HepG2 (cell line): ENCODE results near the gene SLC1A2. TPM values are rescaled to one million over a fixed set of nuclear protein-coding genes. Genes with fewer than 3 reads are reported as not detected.
A peak's percentile ranks its signal among the peaks of the same experiment; 100 is the strongest.

Experiments used
- KLF6 ChIP-seq: IDR thresholded peaks from 2 replicates; pipeline ENCODE4 v1.8.0; 2016; ENCODE audit warnings: missing biosample characterization, missing genetic modification reagents
- NR2C2 ChIP-seq: sonication (generic); formaldehyde crosslinking; IDR thresholded peaks from 2 replicates; pipeline ENCODE4 v1.4.0; 2020; ENCODE audit warnings: missing genetic modification reagents, mild to moderate bottlenecking, moderate library complexity, borderline replicate concordance
- PRDM10 ChIP-seq: sonication (generic); formaldehyde crosslinking; IDR thresholded peaks from 2 replicates; pipeline ENCODE4 v1.4.0; 2020; ENCODE audit warnings: low read depth, missing genetic modification reagents
- RAD21 ChIP-seq: fragments of 450-650 bp; formaldehyde crosslinking; IDR thresholded peaks from 2 replicates; pipeline ENCODE4 v1.5.0; 2020; ENCODE audit warnings: mild to moderate bottlenecking
- RFX3 ChIP-seq: IDR thresholded peaks from 2 replicates; pipeline ENCODE4 v1.6.1; 2016; ENCODE audit warnings: missing biosample characterization, missing genetic modification reagents
- TMF1 ChIP-seq: sonication (generic); formaldehyde crosslinking; IDR thresholded peaks from 2 replicates; pipeline ENCODE4 v1.8.1; 2022; ENCODE audit warnings: low read depth, missing genetic modification reagents
- ZEB1 ChIP-seq: IDR thresholded peaks from 2 replicates; pipeline ENCODE4 v1.6.1; 2012; ENCODE audit warnings: mild to moderate bottlenecking, low read depth, inconsistent platforms; ENCODE audit not compliant: insufficient replicate concordance
- ZFP41 ChIP-seq: sonication (generic); formaldehyde crosslinking; IDR thresholded peaks from 2 replicates; pipeline ENCODE4 v1.4.0; 2020; ENCODE audit warnings: mild to moderate bottlenecking, missing genetic modification reagents, borderline replicate concordance
- ZNF292 ChIP-seq: sonication (generic); formaldehyde crosslinking; IDR thresholded peaks from 2 replicates; pipeline ENCODE4 v1.8.1; 2022; ENCODE audit warnings: mild to moderate bottlenecking, low read depth, missing genetic modification reagents, borderline replicate concordance
- ZNF367 ChIP-seq: sonication (generic); formaldehyde crosslinking; IDR thresholded peaks from 2 replicates; pipeline ENCODE4 v1.4.0; 2020; ENCODE audit warnings: missing genetic modification reagents, borderline replicate concordance
- ZNF552 ChIP-seq: sonication (generic); formaldehyde crosslinking; IDR thresholded peaks from 2 replicates; pipeline ENCODE4 v1.9.0; 2022; ENCODE audit warnings: missing genetic modification reagents, mild to moderate bottlenecking, borderline replicate concordance
- ZNF878 ChIP-seq: sonication (generic); formaldehyde crosslinking; IDR thresholded peaks from 2 replicates; pipeline ENCODE4 v1.8.1; 2023; ENCODE audit warnings: mild to moderate bottlenecking, missing genetic modification reagents, moderate library complexity
- polyA plus RNA-seq, 8 experiments: library from polyadenylated mRNA; depleted of rRNA in 3 of 8; stranded (reverse) in 7 of 8; unstranded in 1 of 8; fragments of >200 nt; fragmentation: Illumina TruSeq in 4 of 8; extraction: Trizol in 4 of 8; gene quantifications; 2 replicates each; pipeline versions ENCODE4 v1.2.1 to v1.2.3, GENCODE V29; 2011 to 2016; ENCODE audit warnings: low read depth in 4 of 8, missing spikeins in 1 of 8, mixed read lengths in 1 of 8; ENCODE audit not compliant: insufficient read depth in 1 of 8
- total RNA-seq, 5 experiments: library from RNA; depleted of rRNA; stranded (reverse); fragments of >200 nt; fragmentation: Illumina TruSeq; extraction: Trizol; gene quantifications; 2 replicates each; pipeline ENCODE4 v1.2.3, GENCODE V29; 2016; ENCODE audit warnings: low read depth in 1 of 5
- TF ChIP-seq, protein P1 (sequence below): IDR thresholded peaks from 2 replicates; pipeline ENCODE4 v1.6.1; 2016; ENCODE audit warnings: missing genetic modification reagents, missing compliant biosample characterization
- TF ChIP-seq, protein P2 (sequence below): IDR thresholded peaks from 2 replicates; pipeline ENCODE4 v1.6.1; 2016; ENCODE audit warnings: mild to moderate bottlenecking, missing biosample characterization, missing genetic modification reagents

Gene SLC1A2
- total and polyA plus RNA-seq, 2 of the 13 experiments (the other 11 are each of a cell fraction or from before 2014, with no cell fraction given): 23.2 to 43.2 TPM

DNA sequence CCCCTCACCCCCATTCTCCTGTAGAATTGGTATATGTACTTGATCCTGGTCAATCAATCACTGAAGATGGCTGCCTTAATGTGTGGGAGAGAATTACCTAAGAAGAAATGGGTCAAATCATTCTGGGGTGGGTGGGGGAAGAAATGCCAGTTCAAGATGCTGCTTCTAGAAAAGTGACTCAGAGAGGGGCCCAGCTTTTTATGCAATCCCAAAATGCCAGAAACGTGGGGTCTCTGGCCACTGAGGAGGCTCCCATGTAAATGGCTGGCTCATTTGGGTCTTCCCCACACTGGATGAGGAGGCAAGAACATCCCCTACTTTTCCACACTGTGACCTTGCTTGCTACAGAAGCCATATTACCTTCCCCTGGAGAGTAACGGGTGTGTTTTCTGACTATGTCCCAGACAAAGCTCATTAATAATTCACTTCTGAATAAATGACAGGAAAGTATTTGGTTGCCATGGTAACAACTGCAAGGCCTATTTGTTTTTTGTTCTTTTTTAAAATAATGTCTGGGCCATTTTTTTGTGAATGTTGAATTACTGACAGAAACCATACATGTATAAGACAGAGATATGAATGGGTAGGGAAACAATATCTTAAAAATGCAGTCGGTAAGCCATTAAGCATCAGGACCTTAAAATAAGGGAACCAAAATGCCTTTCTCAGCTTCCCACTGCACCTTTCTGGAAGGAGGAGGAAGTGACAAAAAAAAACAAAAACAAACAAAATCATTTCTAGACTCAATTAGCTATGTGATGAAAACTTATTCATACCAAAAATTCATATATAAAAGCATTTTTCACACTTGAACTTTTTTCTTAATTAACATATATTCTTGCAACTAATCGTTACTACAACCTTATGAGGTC, 32.0 kb downstream of the SLC1A2 start (continued):
- TF ChIP-seq PRDM10 (no peak), ZFP41 (CRISPR knock-in tag) (no peak), RAD21 (CRISPR knock-in tag) (peak; percentile 56; the same call in 1 of the 2 replicates), NR2C2 (CRISPR knock-in tag) (no peak), KLF6 (no peak), ZNF878 (CRISPR knock-in tag) (no peak), TMF1 (CRISPR knock-in tag) (no peak), ZEB1 (no peak), ZNF367 (no peak), ZNF552 (CRISPR knock-in tag) (no peak), ZNF292 (CRISPR knock-in tag) (no peak), RFX3 (CRISPR knock-in tag) (peak; percentile 61)
- TF ChIP-seq, protein P1, sequence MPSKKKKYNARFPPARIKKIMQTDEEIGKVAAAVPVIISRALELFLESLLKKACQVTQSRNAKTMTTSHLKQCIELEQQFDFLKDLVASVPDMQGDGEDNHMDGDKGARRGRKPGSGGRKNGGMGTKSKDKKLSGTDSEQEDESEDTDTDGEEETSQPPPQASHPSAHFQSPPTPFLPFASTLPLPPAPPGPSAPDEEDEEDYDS (CRISPR knock-in tag): no peak
- TF ChIP-seq, protein P2, sequence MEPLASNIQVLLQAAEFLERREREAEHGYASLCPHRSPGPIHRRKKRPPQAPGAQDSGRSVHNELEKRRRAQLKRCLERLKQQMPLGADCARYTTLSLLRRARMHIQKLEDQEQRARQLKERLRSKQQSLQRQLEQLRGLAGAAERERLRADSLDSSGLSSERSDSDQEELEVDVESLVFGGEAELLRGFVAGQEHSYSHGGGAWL (CRISPR knock-in tag): no peak
